ENCODE data around the gene METTL13.

- TF ChIP-seq CTCF (IDR thresholded peaks at IDR 0.05) (no peak), REST (IDR thresholded peaks at IDR 0.05; ENCODE audit: insufficient read depth in 1 of 2, low read depth in 2 of 2, low read length in 1 of 2) (no peak), POLR2AphosphoS5 (IDR thresholded peaks at IDR 0.05; ENCODE audit: low read depth, low read length) (no peak), SIN3A (IDR thresholded peaks at IDR 0.05; ENCODE audit: borderline replicate concordance, insufficient read depth, low read depth, low read length) (no peak)
These were observed 5.1 kb downstream of the METTL13 start for GRCh38 chr1:171786534-171786933.

Data from Panc1 (cell line).